Tibial nerve (tissue), 4 donors: ENCODE results near the gene AAMDC.
"Not testable (repeated sequence)": the region's sequence is repeated elsewhere in the genome, so short reads cannot be mapped to it uniquely, and the experiment has no call there.

Experiments
- EP300 ChIP-seq, 2 donors: sonication (generic); formaldehyde crosslinking; IDR thresholded peaks; one replicate each; pipeline ENCODE4 v1.6.1; 2017; ENCODE audit warnings: antibody characterized with exemption in 2 of 2, mild to moderate bottlenecking in 1 of 2
- POLR2A ChIP-seq, 2 donors: fragments of 450-650 bp; IDR thresholded peaks; one replicate each; pipeline ENCODE4 v1.6.1; 2017; ENCODE audit warnings: antibody characterized with exemption in 2 of 2, mild to moderate bottlenecking in 2 of 2, moderate library complexity in 2 of 2
- TF ChIP-seq, protein P1 (sequence below), 5 experiments: fragments of 200-600 bp in 3 of 5; fragments of 450-650 bp in 2 of 5; sonication (generic) in 3 of 5; IDR thresholded peaks; one replicate each; pipeline ENCODE4 v1.5.1; 2016 to 2019; ENCODE audit warnings: antibody characterized with exemption in 5 of 5, mild to moderate bottlenecking in 3 of 5, moderate library complexity in 2 of 5

DNA sequence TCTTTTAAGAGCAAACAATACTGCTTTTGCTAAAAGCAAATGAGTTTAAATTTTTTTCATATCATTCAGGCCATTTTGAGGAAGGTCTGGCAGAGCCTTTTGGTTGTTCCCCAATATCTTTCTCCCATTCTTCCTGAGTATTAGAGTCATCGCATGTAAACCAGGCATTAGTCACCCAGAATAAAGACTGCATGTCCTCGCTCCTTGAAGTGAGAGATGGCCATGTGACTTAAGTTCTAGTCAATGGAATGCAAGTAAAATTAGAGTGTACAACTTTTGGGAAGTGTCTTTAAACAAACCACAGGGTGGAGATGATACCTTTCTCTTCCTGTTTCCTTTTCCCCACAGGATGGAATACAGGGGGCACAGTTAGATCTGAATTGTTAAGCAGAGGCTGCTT, 96.8 kb downstream of the AAMDC start:
- not testable (repeated sequence) for TF ChIP-seq POLR2A, EP300 (IDR thresholded peaks at IDR 0.05)
- TF ChIP-seq, protein P1, sequence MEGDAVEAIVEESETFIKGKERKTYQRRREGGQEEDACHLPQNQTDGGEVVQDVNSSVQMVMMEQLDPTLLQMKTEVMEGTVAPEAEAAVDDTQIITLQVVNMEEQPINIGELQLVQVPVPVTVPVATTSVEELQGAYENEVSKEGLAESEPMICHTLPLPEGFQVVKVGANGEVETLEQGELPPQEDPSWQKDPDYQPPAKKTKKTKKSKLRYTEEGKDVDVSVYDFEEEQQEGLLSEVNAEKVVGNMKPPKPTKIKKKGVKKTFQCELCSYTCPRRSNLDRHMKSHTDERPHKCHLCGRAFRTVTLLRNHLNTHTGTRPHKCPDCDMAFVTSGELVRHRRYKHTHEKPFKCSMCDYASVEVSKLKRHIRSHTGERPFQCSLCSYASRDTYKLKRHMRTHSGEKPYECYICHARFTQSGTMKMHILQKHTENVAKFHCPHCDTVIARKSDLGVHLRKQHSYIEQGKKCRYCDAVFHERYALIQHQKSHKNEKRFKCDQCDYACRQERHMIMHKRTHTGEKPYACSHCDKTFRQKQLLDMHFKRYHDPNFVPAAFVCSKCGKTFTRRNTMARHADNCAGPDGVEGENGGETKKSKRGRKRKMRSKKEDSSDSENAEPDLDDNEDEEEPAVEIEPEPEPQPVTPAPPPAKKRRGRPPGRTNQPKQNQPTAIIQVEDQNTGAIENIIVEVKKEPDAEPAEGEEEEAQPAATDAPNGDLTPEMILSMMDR (IDR thresholded peaks at IDR 0.05): not testable (repeated sequence)
